ENCODE data around the gene LDAH.

Gene LDAH

GRCh38 chr2:20678086-20678395 is 144.9 kb downstream of the LDAH start:
- DNase-seq = no peak

- DNase-seq = no peak
These were observed 145.4 kb downstream of the LDAH start for GRCh38 chr2:20677301-20678085.

GRCh38 chr2:20676353-20677215 is 146.3 kb downstream of the LDAH start:
- no peak for DNase-seq

- DNase-seq = peak; percentile 68
These were observed 147.1 kb downstream of the LDAH start for GRCh38 chr2:20675701-20676352.

GRCh38 chr2:20674974-20675679 is 147.8 kb downstream of the LDAH start:
- no peak for DNase-seq

GRCh38 chr2:20674309-20674965 is 148.5 kb downstream of the LDAH start:
- no peak for DNase-seq

GRCh38 chr2:20673686-20674308 is 149.1 kb downstream of the LDAH start:
- no peak for DNase-seq

- DNase-seq = no peak
These were observed 150.5 kb downstream of the LDAH start for GRCh38 chr2:20672201-20672951.

GRCh38 chr2:20671736-20672080 is 151.2 kb downstream of the LDAH start:
- no peak for DNase-seq

- no peak for DNase-seq
These were observed 151.7 kb downstream of the LDAH start for GRCh38 chr2:20671036-20671735.

- no peak for DNase-seq
These were observed 152.4 kb downstream of the LDAH start for GRCh38 chr2:20670315-20671035.

- no peak for DNase-seq
These were observed 153.2 kb downstream of the LDAH start for GRCh38 chr2:20669562-20670314.

GRCh38 chr2:20668871-20669475 is 153.9 kb downstream of the LDAH start:
- DNase-seq = no peak

GRCh38 chr2:20668451-20668850 is 154.4 kb downstream of the LDAH start:
- no peak for DNase-seq

GRCh38 chr2:20667531-20668401 is 155.1 kb downstream of the LDAH start:
- DNase-seq = no peak

- DNase-seq = no peak
These were observed 155.8 kb downstream of the LDAH start for GRCh38 chr2:20667151-20667530.

GRCh38 chr2:20666304-20667150 is 156.4 kb downstream of the LDAH start, which contains the start of gene GDF7:
TSS of gene GDF7 (plus strand) at chr2:20667144. CDS start at chr2:20667240, 96 bp downstream.
- peak; percentile 46 for DNase-seq
